Hepatocyte (in vitro differentiated cells): ENCODE measurements around the gene KCND3. TPM values are rescaled to one million over a fixed set of nuclear protein-coding genes. Genes with fewer than 3 reads are reported as not detected.
"Not testable (repeated sequence)": the region's sequence is repeated elsewhere in the genome, so short reads cannot be mapped to it uniquely, and the experiment has no call there.

Experiments used
- DNase-seq: peaks from one replicate; pipeline ENCODE4 v3.0.0-alpha.2; 2016; ENCODE audit warnings: low spot score
- H2AFZ ChIP-seq: fragments of 200-600 bp; sonication (generic); 2 replicates; pipeline ENCODE4 v1.6.0; 2016; ENCODE audit warnings: antibody characterized with exemption, mild to moderate bottlenecking
- H3K27ac ChIP-seq: fragments of 200-600 bp; sonication (generic); 2 replicates; pipeline ENCODE4 v1.5.1; 2016; ENCODE audit warnings: mild to moderate bottlenecking
- H3K27me3 ChIP-seq: fragments of 200-600 bp; sonication (generic); 2 replicates; pipeline ENCODE4 v1.6.1; 2016
- H3K36me3 ChIP-seq: fragments of 200-600 bp; sonication (generic); replicated peaks from 2 replicates; pipeline ENCODE4 v1.5.1; 2016; ENCODE audit warnings: low read depth; ENCODE audit not compliant: insufficient read depth
- H3K4me1 ChIP-seq: fragments of 200-600 bp; sonication (generic); 2 replicates; pipeline ENCODE4 v1.5.1; 2016; ENCODE audit warnings: mild to moderate bottlenecking, moderate library complexity; ENCODE audit not compliant: insufficient read depth
- H3K4me2 ChIP-seq: fragments of 200-600 bp; sonication (generic); 2 replicates; pipeline ENCODE4 v1.6.0; 2016
- H3K4me3 ChIP-seq: fragments of 200-600 bp; sonication (generic); 2 replicates; pipeline ENCODE4 v1.5.1; 2016; ENCODE audit warnings: mild to moderate bottlenecking
- H3K79me2 ChIP-seq: fragments of 200-600 bp; sonication (generic); 2 replicates; pipeline ENCODE4 v1.6.0; 2017; ENCODE audit warnings: mild to moderate bottlenecking
- H3K9me2 ChIP-seq: fragments of 200-600 bp; sonication (generic); replicated peaks from 2 replicates; pipeline ENCODE4 v1.6.0; 2017; ENCODE audit warnings: mild to moderate bottlenecking; ENCODE audit not compliant: insufficient read depth
- H3K9me3 ChIP-seq: fragments of 200-600 bp; sonication (generic); 2 replicates; pipeline ENCODE4 v1.5.1; 2016; ENCODE audit warnings: low read depth, mild to moderate bottlenecking
- H4K20me1 ChIP-seq: fragments of 200-600 bp; sonication (generic); 2 replicates; pipeline ENCODE4 v1.6.0; 2016; ENCODE audit warnings: mild to moderate bottlenecking; ENCODE audit not compliant: insufficient read depth, poor library complexity, severe bottlenecking
- EZH2 ChIP-seq: fragments of 200-600 bp; sonication (generic); IDR thresholded peaks from 2 replicates; pipeline ENCODE4 v1.6.1; 2016; ENCODE audit warnings: antibody characterized with exemption, mild to moderate bottlenecking, borderline replicate concordance
- EZH2phosphoT487 ChIP-seq: fragments of 200-600 bp; sonication (generic); IDR thresholded peaks from one replicate; pipeline ENCODE4 v1.6.1; 2018; ENCODE audit warnings: antibody characterized with exemption, mild to moderate bottlenecking, low read depth, moderate library complexity; ENCODE audit not compliant: unreplicated experiment, severe bottlenecking
- WGBS: methylation state at CpG from one replicate; pipeline ENCODE4 v1.1.6; 2016; ENCODE audit warnings: low lambda C conversion rate; ENCODE audit errors: missing lambda C conversion rate; 5-methylcytosine and 5-hydroxymethylcytosine counted together
- polyA plus RNA-seq: library from polyadenylated mRNA; unstranded; fragments of >200 nt; fragmentation: Nextera tagmentation; extraction: Ambion mirVana; gene quantifications from 2 replicates; pipeline ENCODE4 v1.2.1, GENCODE V29; 2016
- total RNA-seq: library from RNA; depleted of rRNA; stranded (reverse); fragments of >200 nt; gene quantifications from 2 replicates; pipeline ENCODE4 v1.2.3, GENCODE V29; 2014
- TF ChIP-seq, protein P1 (sequence below): fragments of 200-600 bp; sonication (generic); IDR thresholded peaks from 2 replicates; pipeline ENCODE4 v1.5.1; 2016; ENCODE audit warnings: antibody characterized with exemption, mild to moderate bottlenecking; ENCODE audit not compliant: poor library complexity

The KCND3 gene
- total and polyA plus RNA-seq, 2 experiments from 2014 or later: 1.4 to 2.7 TPM

GRCh38 chr1:111802110-111802509 lies 187.4 kb downstream of the KCND3 start:
- no peaks in the 10 kb centered on the region for H3K36me3 ChIP-seq
- WGBS: 97% methylated on average over 6 of the region's 6 CpGs
- no peaks in the 10 kb centered on the region for H4K20me1 ChIP-seq
- no peak for DNase-seq
- no peaks in the 10 kb centered on the region for H3K9me3 ChIP-seq
- no peak overlapping the region for H3K4me2 ChIP-seq
- H3K4me3 ChIP-seq: no peak overlapping the region
- H3K27me3 ChIP-seq: no peaks in the 10 kb centered on the region
- H3K27ac ChIP-seq: no peak overlapping the region
- TF ChIP-seq, protein P1, sequence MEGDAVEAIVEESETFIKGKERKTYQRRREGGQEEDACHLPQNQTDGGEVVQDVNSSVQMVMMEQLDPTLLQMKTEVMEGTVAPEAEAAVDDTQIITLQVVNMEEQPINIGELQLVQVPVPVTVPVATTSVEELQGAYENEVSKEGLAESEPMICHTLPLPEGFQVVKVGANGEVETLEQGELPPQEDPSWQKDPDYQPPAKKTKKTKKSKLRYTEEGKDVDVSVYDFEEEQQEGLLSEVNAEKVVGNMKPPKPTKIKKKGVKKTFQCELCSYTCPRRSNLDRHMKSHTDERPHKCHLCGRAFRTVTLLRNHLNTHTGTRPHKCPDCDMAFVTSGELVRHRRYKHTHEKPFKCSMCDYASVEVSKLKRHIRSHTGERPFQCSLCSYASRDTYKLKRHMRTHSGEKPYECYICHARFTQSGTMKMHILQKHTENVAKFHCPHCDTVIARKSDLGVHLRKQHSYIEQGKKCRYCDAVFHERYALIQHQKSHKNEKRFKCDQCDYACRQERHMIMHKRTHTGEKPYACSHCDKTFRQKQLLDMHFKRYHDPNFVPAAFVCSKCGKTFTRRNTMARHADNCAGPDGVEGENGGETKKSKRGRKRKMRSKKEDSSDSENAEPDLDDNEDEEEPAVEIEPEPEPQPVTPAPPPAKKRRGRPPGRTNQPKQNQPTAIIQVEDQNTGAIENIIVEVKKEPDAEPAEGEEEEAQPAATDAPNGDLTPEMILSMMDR: no peak
- TF ChIP-seq EZH2: no peak
- no peaks in the 10 kb centered on the region for H3K79me2 ChIP-seq
- no peaks in the 10 kb centered on the region for H3K9me2 ChIP-seq
- no peaks in the 10 kb centered on the region for H3K4me1 ChIP-seq
- no peak overlapping the region for H2AFZ ChIP-seq

GRCh38 chr1:111801071-111801850 lies 188.2 kb downstream of the KCND3 start:
- TF ChIP-seq, protein P1: no peak
- Histone ChIP-seq H3K36me3 (no peaks in the 10 kb centered on the region), H3K9me3 (no peaks in the 10 kb centered on the region), H3K4me2 (no peak overlapping the region), H2AFZ (no peak overlapping the region), H3K4me1 (no peaks in the 10 kb centered on the region), H3K9me2 (no peaks in the 10 kb centered on the region), H3K79me2 (no peaks in the 10 kb centered on the region), H3K4me3 (no peak overlapping the region), H4K20me1 (no peaks in the 10 kb centered on the region), H3K27me3 (no peaks in the 10 kb centered on the region), H3K27ac (no peak overlapping the region)
- DNase-seq: no peak
- 86% methylated on average over 13 of the region's 13 CpGs for WGBS

GRCh38 chr1:111799722-111800121 lies 189.7 kb downstream of the KCND3 start:
- H3K27ac ChIP-seq, H3K4me3 ChIP-seq: not testable (repeated sequence)
- WGBS: 90% methylated on average over 14 of the region's 14 CpGs

GRCh38 chr1:111798580-111798979 lies 190.9 kb downstream of the KCND3 start:
- no peak overlapping the region for H3K27ac ChIP-seq
- TF ChIP-seq EZH2phosphoT487: no peak
- no peak for TF ChIP-seq EZH2
- TF ChIP-seq, protein P1: no peak
- H3K79me2 ChIP-seq: no peaks in the 10 kb centered on the region
- no peaks in the 10 kb centered on the region for H3K9me2 ChIP-seq
- DNase-seq: no peak
- H3K9me3 ChIP-seq: no peaks in the 10 kb centered on the region
- no peaks in the 10 kb centered on the region for H3K36me3 ChIP-seq
- H3K4me1 ChIP-seq: no peaks in the 10 kb centered on the region
- H2AFZ ChIP-seq: no peak overlapping the region
- no peak overlapping the region for H3K4me3 ChIP-seq
- H3K4me2 ChIP-seq: no peak overlapping the region
- 95% methylated on average over 2 of the region's 2 CpGs for WGBS
- no peaks in the 10 kb centered on the region for H3K27me3 ChIP-seq
- no peaks in the 10 kb centered on the region for H4K20me1 ChIP-seq

More at GRCh38 chr1:111799722-111800121, 189.7 kb downstream of the KCND3 start:
- not testable (repeated sequence) for DNase-seq, H3K79me2 ChIP-seq, H3K4me1 ChIP-seq, H3K36me3 ChIP-seq, H3K4me2 ChIP-seq, H4K20me1 ChIP-seq, H3K27me3 ChIP-seq, H2AFZ ChIP-seq, H3K9me2 ChIP-seq, H3K9me3 ChIP-seq
